Neural progenitor cell (in vitro differentiated cells): Measurements from ENCODE around the gene ZDHHC14.

Experiments
- EZH2 ChIP-seq: fragments of 200-600 bp; sonication (generic); IDR thresholded peaks from 2 replicates; pipeline ENCODE4 v1.6.1; 2017; ENCODE audit warnings: antibody characterized with exemption, mild to moderate bottlenecking, moderate library complexity
- TF ChIP-seq, protein P1 (sequence below): fragments of 200-600 bp; sonication (generic); IDR thresholded peaks from 2 replicates; pipeline ENCODE4 v1.5.1; 2017; ENCODE audit warnings: antibody characterized with exemption, mild to moderate bottlenecking

DNA sequence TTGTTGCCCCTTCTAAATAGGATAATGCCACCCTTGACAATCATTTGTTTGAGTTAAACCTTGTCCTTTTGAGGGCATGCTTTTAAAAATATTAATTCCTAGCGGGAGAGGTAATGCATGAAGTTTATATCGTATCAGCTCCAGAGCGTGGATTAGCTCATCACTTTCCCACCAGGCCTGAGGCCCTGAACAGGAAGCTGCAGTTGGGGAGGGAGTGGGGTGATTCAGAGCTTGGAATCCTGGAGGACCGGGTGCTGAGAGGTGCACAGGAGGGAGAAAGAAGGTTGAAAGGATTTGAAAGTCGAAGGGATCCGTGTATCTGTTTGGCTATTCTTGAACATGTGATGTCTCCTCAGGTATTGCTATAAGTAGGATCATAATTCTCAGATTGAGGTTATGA lies 25.0 kb downstream of the ZDHHC14 start:
- TF ChIP-seq, protein P1, sequence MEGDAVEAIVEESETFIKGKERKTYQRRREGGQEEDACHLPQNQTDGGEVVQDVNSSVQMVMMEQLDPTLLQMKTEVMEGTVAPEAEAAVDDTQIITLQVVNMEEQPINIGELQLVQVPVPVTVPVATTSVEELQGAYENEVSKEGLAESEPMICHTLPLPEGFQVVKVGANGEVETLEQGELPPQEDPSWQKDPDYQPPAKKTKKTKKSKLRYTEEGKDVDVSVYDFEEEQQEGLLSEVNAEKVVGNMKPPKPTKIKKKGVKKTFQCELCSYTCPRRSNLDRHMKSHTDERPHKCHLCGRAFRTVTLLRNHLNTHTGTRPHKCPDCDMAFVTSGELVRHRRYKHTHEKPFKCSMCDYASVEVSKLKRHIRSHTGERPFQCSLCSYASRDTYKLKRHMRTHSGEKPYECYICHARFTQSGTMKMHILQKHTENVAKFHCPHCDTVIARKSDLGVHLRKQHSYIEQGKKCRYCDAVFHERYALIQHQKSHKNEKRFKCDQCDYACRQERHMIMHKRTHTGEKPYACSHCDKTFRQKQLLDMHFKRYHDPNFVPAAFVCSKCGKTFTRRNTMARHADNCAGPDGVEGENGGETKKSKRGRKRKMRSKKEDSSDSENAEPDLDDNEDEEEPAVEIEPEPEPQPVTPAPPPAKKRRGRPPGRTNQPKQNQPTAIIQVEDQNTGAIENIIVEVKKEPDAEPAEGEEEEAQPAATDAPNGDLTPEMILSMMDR, result no peak
- no peak for TF ChIP-seq EZH2
